ENCODE data around the gene PRPH. TPM values are rescaled to one million over a fixed set of nuclear protein-coding genes. Genes with fewer than 3 reads are reported as not detected.
A peak's percentile ranks its signal among the peaks of the same experiment; 100 is the strongest.
"Not testable (repeated sequence)": the region's sequence is repeated elsewhere in the genome, so short reads cannot be mapped to it uniquely, and the experiment has no call there.

PRPH gene
- total RNA-seq, 1 donor from 2014 or later = 0.57 TPM

GRCh38 chr12:49325606-49326005 is 30.7 kb downstream of the PRPH start:
- ATAC-seq = no peak
- intact Hi-C loops (cut with DNase I) = no loop called here
- DNase-seq (ENCODE audit: missing footprints) = no peak

DNA sequence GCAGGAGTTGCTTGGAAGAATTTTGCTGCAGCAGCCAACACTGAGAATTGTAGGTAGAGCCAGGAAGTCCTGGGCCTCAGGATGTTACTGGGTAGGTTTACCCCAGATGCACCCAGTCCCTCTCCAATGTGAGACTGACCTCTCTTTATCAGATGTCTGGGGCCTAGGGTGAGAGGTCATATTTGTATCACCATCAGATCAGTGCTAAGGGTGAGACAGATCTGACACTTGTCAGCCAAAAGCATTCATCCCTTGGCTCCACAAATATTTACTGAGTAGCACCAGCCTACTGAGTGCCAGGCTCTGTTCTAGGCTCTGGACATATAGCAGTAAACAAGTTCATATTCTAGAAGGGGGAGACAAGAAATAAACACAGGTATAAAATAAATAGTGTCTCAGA is 32.4 kb downstream of the PRPH start:
- no peak for ATAC-seq
- intact Hi-C loops (cut with DNase I) = no loop called here
- no peak for DNase-seq (ENCODE audit: missing footprints)

DNA sequence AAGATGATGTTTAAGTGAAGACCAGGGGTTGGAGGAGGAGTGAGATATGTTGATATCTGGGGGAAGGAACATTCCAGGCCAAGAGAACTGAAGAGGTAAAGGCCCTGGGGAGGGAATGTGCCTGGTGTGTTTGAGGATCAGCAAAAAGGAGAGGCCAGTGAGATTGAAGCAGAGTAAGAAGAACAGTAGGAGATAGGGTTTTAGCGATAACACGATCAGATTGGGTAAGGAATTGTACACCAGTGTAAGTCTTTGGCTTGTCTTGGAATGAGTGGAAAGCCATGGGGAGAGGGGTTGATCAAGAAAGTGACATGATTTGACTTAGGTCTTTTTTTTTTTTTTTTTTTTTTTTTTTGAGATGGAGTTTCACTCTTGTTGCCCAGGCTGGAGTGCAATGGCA is 32.9 kb downstream of the PRPH start:
- intact Hi-C loops (cut with DNase I) = no loop called here
- DNase-seq (ENCODE audit: missing footprints) (no peak), ATAC-seq (no peak)

- DNase-seq (ENCODE audit: missing footprints) (no peak), ATAC-seq (no peak)
- intact Hi-C loops (cut with DNase I) = no loop called here
These were observed 33.9 kb downstream of the PRPH start for GRCh38 chr12:49328816-49329215.

DNA sequence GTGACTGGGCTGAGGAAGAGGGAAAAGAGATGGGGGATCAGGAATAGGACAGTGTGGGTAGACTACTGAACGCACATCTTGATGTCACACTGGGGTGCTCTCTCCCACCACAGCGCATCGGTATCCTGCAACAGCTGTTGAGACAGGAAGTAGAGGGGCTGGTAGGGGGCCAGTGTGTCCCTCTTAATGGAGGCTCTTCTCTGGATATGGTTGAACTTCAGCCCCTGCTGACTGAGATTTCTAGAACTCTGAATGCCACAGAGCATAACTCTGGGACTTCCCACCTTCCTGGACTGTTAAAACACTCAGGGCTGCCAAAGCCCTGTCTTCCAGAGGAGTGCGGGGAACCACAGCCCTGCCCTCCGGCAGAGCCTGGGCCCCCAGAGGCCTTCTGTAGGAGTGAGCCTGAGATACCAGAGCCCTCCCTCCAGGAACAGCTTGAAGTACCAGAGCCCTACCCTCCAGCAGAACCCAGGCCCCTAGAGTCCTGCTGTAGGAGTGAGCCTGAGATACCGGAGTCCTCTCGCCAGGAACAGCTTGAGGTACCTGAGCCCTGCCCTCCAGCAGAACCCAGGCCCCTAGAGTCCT is 35.2 kb downstream of the PRPH start:
- ATAC-seq (no peak), DNase-seq (ENCODE audit: missing footprints) (no peak)
- intact Hi-C loops (cut with DNase I) = no loop called here

DNA sequence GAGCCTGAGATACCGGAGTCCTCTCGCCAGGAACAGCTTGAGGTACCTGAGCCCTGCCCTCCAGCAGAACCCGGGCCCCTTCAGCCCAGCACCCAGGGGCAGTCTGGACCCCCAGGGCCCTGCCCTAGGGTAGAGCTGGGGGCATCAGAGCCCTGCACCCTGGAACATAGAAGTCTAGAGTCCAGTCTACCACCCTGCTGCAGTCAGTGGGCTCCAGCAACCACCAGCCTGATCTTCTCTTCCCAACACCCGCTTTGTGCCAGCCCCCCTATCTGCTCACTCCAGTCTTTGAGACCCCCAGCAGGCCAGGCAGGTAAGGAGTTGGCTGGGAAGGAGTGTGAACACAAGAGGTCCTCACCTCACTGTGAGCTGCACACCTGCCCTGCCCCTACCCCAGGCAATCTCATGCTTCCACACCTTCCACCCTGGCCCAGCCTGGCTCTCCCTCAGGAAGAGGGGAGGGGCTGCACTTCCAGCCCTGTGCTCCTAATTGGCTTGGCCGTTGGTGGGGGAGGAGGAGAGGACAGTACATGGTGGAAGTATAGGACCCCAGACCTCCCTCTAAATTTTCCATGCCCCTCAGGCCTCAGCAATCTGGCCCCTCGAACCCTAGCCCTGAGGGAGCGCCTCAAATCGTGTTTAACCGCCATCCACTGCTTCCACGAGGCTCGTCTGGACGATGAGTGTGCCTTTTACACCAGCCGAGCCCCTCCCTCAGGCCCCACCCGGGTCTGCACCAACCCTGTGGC is 35.9 kb downstream of the PRPH start:
- ATAC-seq (no peak), DNase-seq (ENCODE audit: missing footprints) (no peak)
- intact Hi-C loops (cut with DNase I) = no loop called here

DNA sequence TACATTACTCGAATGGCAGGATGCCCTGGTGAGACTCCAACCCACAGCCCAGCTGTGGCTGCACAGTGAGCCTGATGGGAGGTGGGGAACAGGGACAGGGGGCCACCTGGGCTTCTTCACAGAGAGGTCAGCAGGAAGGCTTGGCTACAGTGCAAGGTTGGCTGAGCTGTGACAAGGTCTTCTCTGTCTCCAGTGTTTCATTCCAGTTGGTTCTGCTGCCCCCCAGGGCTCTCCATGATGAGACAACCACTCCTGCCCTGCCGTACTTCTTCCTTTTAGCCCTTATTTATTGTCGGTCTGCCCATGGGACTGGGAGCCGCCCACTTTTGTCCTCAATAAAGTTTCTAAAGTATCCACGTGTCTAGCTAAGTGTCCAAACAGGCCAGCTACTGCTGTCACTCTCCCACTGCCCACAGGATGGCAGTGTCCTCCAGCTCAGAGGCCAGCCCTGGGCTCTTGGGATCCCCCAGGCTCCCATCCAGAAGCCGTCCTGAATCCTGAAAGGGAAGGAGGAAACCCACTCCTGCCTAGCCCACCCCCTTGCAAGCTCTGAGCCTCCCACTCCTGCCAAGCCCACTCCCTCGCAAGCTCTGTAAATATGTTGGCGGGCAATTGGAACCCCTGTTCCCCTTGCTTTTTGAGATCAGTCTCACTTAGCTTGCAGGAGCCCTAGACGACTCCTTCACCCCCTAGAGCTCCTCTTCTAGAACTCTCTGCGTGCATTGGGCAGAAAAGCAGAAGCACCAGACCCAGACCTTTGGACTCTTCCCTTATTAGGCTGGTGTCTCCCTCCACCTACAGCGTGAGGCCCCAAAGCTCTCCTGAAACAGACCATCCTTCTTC is 36.7 kb downstream of the PRPH start:
- ATAC-seq (peak; percentile 84), DNase-seq (ENCODE audit: missing footprints) (no peak)
- intact Hi-C loops (cut with DNase I) = no loop called here

DNA sequence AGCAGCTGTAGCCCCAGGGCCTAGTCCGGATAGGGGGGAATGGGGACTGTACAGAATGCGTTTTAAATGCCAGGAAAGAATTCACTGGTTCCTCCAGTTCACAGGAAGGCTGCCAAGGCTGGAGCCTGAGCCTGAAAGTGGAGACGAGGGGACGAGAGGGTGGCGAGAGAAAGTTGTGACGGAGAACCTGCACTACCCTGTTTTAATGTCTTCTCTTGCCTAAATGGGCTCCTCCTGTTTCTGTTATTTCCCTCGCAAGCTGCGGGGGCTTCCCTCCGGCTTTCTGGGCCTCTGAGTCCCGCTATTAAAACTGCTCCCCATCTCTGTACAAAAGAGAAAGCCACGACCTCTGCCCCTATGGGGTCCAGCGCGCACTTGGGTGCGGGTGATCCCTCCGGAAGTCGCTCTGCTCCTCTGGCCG is 37.5 kb downstream of the PRPH start:
- intact Hi-C loops (cut with DNase I) = no loop called here
- ATAC-seq (no peak), DNase-seq (ENCODE audit: missing footprints) (no peak)

- no peak for DNase-seq (ENCODE audit: missing footprints)
- ATAC-seq = no peak
- intact Hi-C loops (cut with DNase I) = no loop called here
These were observed 38.0 kb downstream of the PRPH start for GRCh38 chr12:49332891-49333371.

DNA sequence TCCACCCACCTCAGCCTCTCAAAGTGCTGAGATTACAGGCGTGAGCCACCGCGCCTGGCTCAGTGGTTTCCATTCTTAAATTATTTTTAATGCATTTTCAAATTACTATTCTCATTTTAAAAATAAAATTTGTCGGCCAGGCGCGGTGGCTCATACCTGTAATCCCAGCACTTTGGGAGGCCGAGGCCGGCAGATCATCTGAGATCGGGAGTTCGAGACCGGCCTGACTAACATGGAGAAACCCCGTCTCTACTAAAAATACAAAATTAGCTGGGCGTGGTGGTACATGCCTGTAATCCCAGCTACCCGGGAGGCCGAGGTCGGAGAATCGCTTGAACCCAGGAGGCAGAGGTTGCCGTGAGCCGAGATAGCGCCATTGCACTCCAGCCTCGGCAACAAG is 38.8 kb downstream of the PRPH start:
- DNase-seq (ENCODE audit: missing footprints); ATAC-seq; intact Hi-C loops (cut with DNase I): not testable (repeated sequence)

DNA sequence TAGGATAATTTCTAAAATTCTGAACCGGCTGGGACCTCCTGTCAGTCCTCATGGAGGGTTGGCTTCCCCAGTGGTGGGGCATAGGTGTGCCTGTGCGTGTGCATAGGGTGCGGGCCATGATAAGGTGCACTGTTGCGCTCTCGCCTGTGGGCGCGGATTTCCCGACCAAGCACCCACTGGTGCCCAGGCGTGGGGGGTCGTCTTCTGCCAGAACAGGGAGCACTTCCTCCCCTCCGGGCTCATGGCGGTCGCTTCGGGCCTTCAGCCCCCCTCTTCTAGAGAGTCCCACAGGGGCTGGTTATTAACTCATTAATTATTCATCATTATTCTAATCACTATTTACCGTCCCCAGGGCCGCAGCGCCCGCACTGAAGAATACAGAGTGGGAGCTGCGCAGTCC is 39.3 kb downstream of the PRPH start:
- no peak for DNase-seq (ENCODE audit: missing footprints)
- intact Hi-C loops (cut with DNase I) = no loop called here
- ATAC-seq = no peak

GRCh38 chr12:49334681-49335080 is 39.7 kb downstream of the PRPH start:
- DNase-seq (ENCODE audit: missing footprints) (no peak), ATAC-seq (no peak)
- intact Hi-C loops (cut with DNase I) = no loop called here

DNA sequence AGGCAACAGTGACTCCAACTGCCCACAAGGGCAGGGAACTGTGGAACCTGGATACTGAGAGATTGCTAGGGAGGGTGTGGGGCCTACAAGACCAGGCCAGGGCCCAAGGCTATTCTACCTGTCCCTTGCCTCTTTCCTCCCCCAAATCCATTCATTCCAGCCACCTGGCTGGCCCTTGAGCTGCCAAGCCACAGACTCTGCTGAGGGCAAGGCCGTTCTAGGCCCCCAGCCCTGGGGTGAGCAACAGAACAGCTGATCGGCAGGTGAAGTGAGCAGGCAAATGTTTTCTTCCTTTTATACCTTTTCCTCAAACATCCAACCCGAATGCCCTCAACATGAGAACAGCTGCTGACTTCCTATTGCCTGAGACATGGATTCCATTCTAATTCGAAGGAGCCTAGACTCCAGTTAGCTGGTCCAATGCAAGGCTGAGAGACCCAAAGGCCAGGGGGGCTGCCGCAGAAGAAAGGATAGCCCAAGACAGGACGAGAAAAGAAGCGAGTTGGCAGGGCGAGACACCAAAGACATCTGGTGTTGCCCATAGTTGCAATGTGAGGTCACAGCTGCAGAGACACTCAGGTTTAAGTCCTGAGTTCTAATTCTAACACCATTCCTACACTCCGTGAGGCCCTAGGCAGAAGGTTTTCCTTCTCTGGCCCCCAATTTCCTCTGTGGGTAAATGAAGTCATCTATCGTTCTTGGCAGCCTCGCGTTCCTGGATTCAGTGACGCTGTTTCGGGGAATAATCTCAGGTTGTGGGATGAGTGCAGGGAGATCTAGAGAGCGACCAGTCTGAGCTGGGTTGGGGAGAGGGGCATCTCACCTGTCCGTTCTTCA is 40.4 kb downstream of the PRPH start:
- intact Hi-C loops (cut with DNase I) = no loop called here
- DNase-seq (ENCODE audit: missing footprints) = no peak

DNA sequence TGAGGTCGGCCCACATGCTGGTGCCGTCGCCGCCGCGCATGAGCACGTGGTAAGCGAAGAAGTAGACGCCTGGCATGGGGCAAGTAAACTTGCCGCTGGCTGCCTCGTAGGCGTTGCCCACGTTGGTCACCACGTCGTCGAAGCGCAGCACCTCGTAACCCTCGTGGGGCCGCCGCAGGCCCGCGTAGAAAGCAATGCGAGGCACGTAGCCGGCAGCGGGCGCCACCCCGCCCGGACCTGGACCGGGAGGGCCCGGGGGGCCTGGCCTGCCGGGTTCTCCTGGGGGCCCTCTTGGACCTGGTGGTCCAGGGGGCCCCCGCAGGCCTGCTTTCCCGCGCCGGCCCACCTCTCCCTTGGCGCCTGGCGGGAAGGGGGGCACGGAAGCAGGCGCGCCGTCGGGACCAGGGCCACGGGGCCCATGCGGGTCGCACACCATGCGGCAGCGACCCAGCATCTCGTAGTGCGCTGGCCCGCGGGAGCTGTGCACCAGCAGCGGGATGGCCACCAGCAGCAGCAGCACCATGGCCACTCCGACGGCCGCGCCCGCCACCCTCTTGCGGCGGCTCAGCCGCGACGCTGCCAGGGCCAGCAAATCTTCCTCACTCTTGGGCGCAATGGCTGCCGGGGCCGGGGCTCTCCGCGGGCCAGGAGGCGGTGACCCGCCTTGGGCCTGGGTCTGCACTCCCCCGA is 41.2 kb downstream of the PRPH start:
- DNase-seq (ENCODE audit: missing footprints) = no peak
- intact Hi-C loops (cut with DNase I) = loop anchor here (2.0 kb wide), 1 partner anchor 51 kb away; no protein-coding TSS in a partner anchor

More for the DNA sequence above, 40.4 kb downstream of the PRPH start:
- no peak for ATAC-seq

GRCh38 chr12:49336645-49337584 is 42.0 kb downstream of the PRPH start, which contains the start of gene C1QL4:
C1QL4 (minus strand) TSS chr12:49337188; CDS start chr12:49336477, 711 bp downstream.
- ATAC-seq (peak; percentile 81), DNase-seq (ENCODE audit: missing footprints) (peak; percentile 92)
- intact Hi-C loops (cut with DNase I) = loop anchor here (2.0 kb wide), 1 partner anchor 52 kb away; no protein-coding TSS in a partner anchor

More for the DNA sequence above, 41.2 kb downstream of the PRPH start:
- no peak for ATAC-seq

DNA sequence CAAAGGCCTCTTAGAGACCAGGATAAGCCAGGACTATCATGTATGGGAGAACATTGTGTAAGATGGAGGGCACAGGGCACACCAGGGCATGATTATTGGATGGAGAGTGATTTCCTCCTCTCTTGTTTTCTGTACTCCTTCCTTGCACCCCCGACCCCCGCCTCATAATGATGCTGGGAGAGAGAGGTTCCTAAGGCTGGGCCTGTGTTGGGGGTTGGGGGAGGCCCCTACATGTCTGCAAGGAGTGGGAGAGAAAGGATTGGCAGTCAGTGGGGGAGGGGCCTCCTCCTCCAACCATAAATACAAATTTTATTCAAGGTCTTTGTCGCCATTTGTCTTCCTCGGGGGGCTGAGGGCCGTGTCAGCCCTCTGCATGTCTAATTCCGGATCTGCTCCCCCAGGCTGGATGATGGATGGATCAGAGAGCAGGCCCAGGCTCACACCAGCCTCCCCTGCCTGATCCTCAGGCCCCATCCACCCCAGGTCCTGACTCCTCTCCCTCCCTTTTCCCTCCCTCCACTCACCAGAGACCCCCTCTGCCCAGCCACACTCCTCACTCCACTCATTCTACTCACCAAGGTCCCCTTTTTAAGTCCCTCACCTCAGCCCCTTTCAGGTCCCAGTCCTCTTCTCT is 44.0 kb downstream of the PRPH start:
- ATAC-seq = no peak
- intact Hi-C loops (cut with DNase I) = no loop called here
- no peak for DNase-seq (ENCODE audit: missing footprints)
